GM23338 (cell line): ENCODE measurements around the gene MYCN. TPM values are rescaled to one million over a fixed set of nuclear protein-coding genes. Genes with fewer than 3 reads are reported as not detected.

ENCODE experiments used
- ATAC-seq: fragments of 200-7000 bp; cut with Tn5 transposase; 3 replicates; pipeline ENCODE4 v1.9.1; 2020
- DNase-seq: peaks from one replicate; pipeline ENCODE4 v3.0.0-alpha.2; 2015; ENCODE audit warnings: low spot score
- H2AFZ ChIP-seq: fragments of 200-600 bp; sonication (generic); 2 replicates; pipeline ENCODE4 v1.8.0; 2016; ENCODE audit warnings: antibody characterized with exemption, mild to moderate bottlenecking, moderate library complexity
- H3F3A ChIP-seq: fragments of 200-600 bp; sonication (generic); replicated peaks from 2 replicates; pipeline ENCODE4 v1.8.0; 2017; ENCODE audit warnings: antibody characterized with exemption, mixed run types, low read depth
- H3K27ac ChIP-seq: fragments of 200-600 bp; sonication (generic); 2 replicates; pipeline ENCODE4 v1.6.1; 2016; ENCODE audit warnings: low read depth
- H3K27me3 ChIP-seq: fragments of 200-600 bp; sonication (generic); 2 replicates; pipeline ENCODE4 v1.8.0; 2016; ENCODE audit warnings: mild to moderate bottlenecking, mixed run types, moderate library complexity; ENCODE audit not compliant: insufficient read depth
- H3K36me3 ChIP-seq: fragments of 200-600 bp; sonication (generic); 2 replicates; pipeline ENCODE4 v1.8.0; 2016; ENCODE audit warnings: mild to moderate bottlenecking; ENCODE audit not compliant: insufficient read depth
- H3K4me1 ChIP-seq: fragments of 200-600 bp; sonication (generic); 2 replicates; pipeline ENCODE4 v1.8.0; 2016; ENCODE audit warnings: mild to moderate bottlenecking, moderate library complexity; ENCODE audit not compliant: insufficient read depth
- H3K4me2 ChIP-seq: fragments of 200-600 bp; sonication (generic); 2 replicates; pipeline ENCODE4 v1.7.1; 2017; ENCODE audit warnings: mixed run types
- H3K4me3 ChIP-seq: fragments of 200-600 bp; sonication (generic); 2 replicates; pipeline ENCODE4 v1.6.1; 2016; ENCODE audit warnings: mixed run types
- H3K79me2 ChIP-seq: fragments of 200-600 bp; sonication (generic); replicated peaks from 2 replicates; pipeline ENCODE4 v1.8.0; 2017; ENCODE audit warnings: mild to moderate bottlenecking; ENCODE audit not compliant: insufficient read depth
- H3K9me2 ChIP-seq: fragments of 200-600 bp; sonication (generic); 2 replicates; pipeline ENCODE4 v1.8.0; 2017; ENCODE audit not compliant: insufficient read depth
- H4K20me1 ChIP-seq: fragments of 200-600 bp; sonication (generic); replicated peaks from 2 replicates; pipeline ENCODE4 v1.8.0; 2017; ENCODE audit warnings: mild to moderate bottlenecking; ENCODE audit not compliant: insufficient read depth
- H3K27ac Mint-ChIP-seq: 2 replicates; pipeline ENCODE4 v1.8.0; 2020; ENCODE audit warnings: inconsistent platforms, mild to moderate bottlenecking, moderate library complexity, mixed read lengths
- H3K27me3 Mint-ChIP-seq: 3 replicates; pipeline ENCODE4 v1.8.0; 2022; ENCODE audit warnings: low read depth, mild to moderate bottlenecking, moderate library complexity, mixed read lengths, inconsistent platforms; ENCODE audit not compliant: insufficient read depth, poor library complexity
- H3K36me3 Mint-ChIP-seq: 3 replicates; pipeline ENCODE4 v1.8.0; 2021; ENCODE audit warnings: low read depth, mild to moderate bottlenecking, inconsistent platforms, moderate library complexity, mixed read lengths
- H3K4me1 Mint-ChIP-seq: 3 replicates; pipeline ENCODE4 v1.8.0; 2020; ENCODE audit warnings: mild to moderate bottlenecking, inconsistent platforms, mixed read lengths
- H3K4me3 Mint-ChIP-seq: 3 replicates; pipeline ENCODE4 v1.8.0; 2021; ENCODE audit warnings: moderate library complexity, mild to moderate bottlenecking, inconsistent platforms, mixed read lengths
- H3K9me3 Mint-ChIP-seq: 3 replicates; pipeline ENCODE4 v1.8.0; 2020; ENCODE audit warnings: moderate library complexity, mild to moderate bottlenecking, inconsistent platforms, mixed read lengths
- CREB1 ChIP-seq: fragments of 250-450 bp; sonication (Bioruptor Pico); IDR thresholded peaks from 2 replicates; pipeline ENCODE4 v1.5.0; 2020; ENCODE audit warnings: low read depth, mild to moderate bottlenecking, moderate library complexity
- EZH2 ChIP-seq: fragments of 200-600 bp; sonication (generic); IDR thresholded peaks from one replicate; pipeline ENCODE4 v1.8.0; 2017; ENCODE audit warnings: antibody characterized with exemption, mild to moderate bottlenecking, low read depth; ENCODE audit not compliant: unreplicated experiment
- EZH2phosphoT487 ChIP-seq: fragments of 200-600 bp; sonication (generic); IDR thresholded peaks from one replicate; pipeline ENCODE4 v1.8.1; 2018; ENCODE audit warnings: antibody characterized with exemption; ENCODE audit not compliant: unreplicated experiment
- JUNB ChIP-seq: IDR thresholded peaks from one replicate; pipeline ENCODE4 v1.6.1; 2016; ENCODE audit warnings: antibody characterized with exemption; ENCODE audit not compliant: unreplicated experiment
- NANOG ChIP-seq: IDR thresholded peaks from 2 replicates; pipeline ENCODE4 v1.6.1; 2016; ENCODE audit warnings: antibody characterized with exemption, borderline replicate concordance
- POLR2AphosphoS5 ChIP-seq: IDR thresholded peaks from 2 replicates; pipeline ENCODE4 v1.6.1; 2016; ENCODE audit warnings: antibody characterized with exemption, low read depth
- STAT1 ChIP-seq: IDR thresholded peaks from one replicate; pipeline ENCODE4 v1.6.1; 2016; ENCODE audit warnings: antibody characterized with exemption; ENCODE audit not compliant: unreplicated experiment
- ZNF114 ChIP-seq: fragments of 250-450 bp; sonication (Bioruptor Pico); IDR thresholded peaks from 2 replicates; pipeline ENCODE4 v1.5.0; 2020; ENCODE audit warnings: mild to moderate bottlenecking, moderate library complexity
- ZNF331 ChIP-seq: fragments of 250-450 bp; sonication (Bioruptor Pico); IDR thresholded peaks from 2 replicates; pipeline ENCODE4 v1.5.0; 2020; ENCODE audit warnings: low read depth, mild to moderate bottlenecking, moderate library complexity
- polyA plus RNA-seq: library from polyadenylated mRNA; unstranded; fragments of >200 nt; fragmentation: Nextera tagmentation; extraction: Ambion mirVana; gene quantifications from 2 replicates; pipeline ENCODE4 v1.2.1, GENCODE V29; 2016
- total RNA-seq: library from RNA; depleted of rRNA; stranded (reverse); fragments of >200 nt; shearing (Covaris generic); gene quantifications from 2 replicates; pipeline ENCODE4 v1.2.3, GENCODE V29; 2014
- TF ChIP-seq, protein P1 (sequence below): fragments of 250-450 bp; sonication (Bioruptor Pico); IDR thresholded peaks from 2 replicates; pipeline ENCODE4 v1.5.0; 2020; ENCODE audit warnings: mild to moderate bottlenecking, moderate library complexity
- TF ChIP-seq, protein P2 (sequence below): IDR thresholded peaks from one replicate; pipeline ENCODE4 v1.6.1; 2018; ENCODE audit warnings: antibody characterized with exemption; ENCODE audit not compliant: unreplicated experiment
- TF ChIP-seq, protein P3 (sequence below): IDR thresholded peaks from 2 replicates; pipeline ENCODE4 v1.6.1; 2016; ENCODE audit warnings: antibody characterized with exemption

MYCN gene
- total and polyA plus RNA-seq, 2 experiments from 2014 or later = 50.8 to 145 TPM

- no peak overlapping the region for H2AFZ ChIP-seq
- no peak overlapping the region for H3K4me3 ChIP-seq
- no peaks in the 10 kb centered on the region for H3K79me2 ChIP-seq
- ATAC-seq (no peak), DNase-seq (no peak)
- no peaks in the 10 kb centered on the region for H3K9me2 ChIP-seq
- H3K4me1 ChIP-seq = peaks cover 11% of the 10 kb centered on the region
- H3K27me3 Mint-ChIP-seq = peaks cover 5% of the 10 kb centered on the region
- no peak overlapping the region for H3K4me3 Mint-ChIP-seq
- peaks cover 20% of the 10 kb centered on the region for H3K4me1 Mint-ChIP-seq
- H3F3A ChIP-seq = no peaks in the 10 kb centered on the region
- H4K20me1 ChIP-seq = no peaks in the 10 kb centered on the region
- no peak overlapping the region for H3K27ac Mint-ChIP-seq
- TF ChIP-seq STAT1 (no peak), JUNB (no peak), NANOG (no peak), ZNF331 (CRISPR knock-in tag) (no peak), CREB1 (CRISPR knock-in tag) (no peak), POLR2AphosphoS5 (no peak), EZH2phosphoT487 (no peak), EZH2 (no peak), ZNF114 (CRISPR knock-in tag) (no peak)
- TF ChIP-seq, protein P1, sequence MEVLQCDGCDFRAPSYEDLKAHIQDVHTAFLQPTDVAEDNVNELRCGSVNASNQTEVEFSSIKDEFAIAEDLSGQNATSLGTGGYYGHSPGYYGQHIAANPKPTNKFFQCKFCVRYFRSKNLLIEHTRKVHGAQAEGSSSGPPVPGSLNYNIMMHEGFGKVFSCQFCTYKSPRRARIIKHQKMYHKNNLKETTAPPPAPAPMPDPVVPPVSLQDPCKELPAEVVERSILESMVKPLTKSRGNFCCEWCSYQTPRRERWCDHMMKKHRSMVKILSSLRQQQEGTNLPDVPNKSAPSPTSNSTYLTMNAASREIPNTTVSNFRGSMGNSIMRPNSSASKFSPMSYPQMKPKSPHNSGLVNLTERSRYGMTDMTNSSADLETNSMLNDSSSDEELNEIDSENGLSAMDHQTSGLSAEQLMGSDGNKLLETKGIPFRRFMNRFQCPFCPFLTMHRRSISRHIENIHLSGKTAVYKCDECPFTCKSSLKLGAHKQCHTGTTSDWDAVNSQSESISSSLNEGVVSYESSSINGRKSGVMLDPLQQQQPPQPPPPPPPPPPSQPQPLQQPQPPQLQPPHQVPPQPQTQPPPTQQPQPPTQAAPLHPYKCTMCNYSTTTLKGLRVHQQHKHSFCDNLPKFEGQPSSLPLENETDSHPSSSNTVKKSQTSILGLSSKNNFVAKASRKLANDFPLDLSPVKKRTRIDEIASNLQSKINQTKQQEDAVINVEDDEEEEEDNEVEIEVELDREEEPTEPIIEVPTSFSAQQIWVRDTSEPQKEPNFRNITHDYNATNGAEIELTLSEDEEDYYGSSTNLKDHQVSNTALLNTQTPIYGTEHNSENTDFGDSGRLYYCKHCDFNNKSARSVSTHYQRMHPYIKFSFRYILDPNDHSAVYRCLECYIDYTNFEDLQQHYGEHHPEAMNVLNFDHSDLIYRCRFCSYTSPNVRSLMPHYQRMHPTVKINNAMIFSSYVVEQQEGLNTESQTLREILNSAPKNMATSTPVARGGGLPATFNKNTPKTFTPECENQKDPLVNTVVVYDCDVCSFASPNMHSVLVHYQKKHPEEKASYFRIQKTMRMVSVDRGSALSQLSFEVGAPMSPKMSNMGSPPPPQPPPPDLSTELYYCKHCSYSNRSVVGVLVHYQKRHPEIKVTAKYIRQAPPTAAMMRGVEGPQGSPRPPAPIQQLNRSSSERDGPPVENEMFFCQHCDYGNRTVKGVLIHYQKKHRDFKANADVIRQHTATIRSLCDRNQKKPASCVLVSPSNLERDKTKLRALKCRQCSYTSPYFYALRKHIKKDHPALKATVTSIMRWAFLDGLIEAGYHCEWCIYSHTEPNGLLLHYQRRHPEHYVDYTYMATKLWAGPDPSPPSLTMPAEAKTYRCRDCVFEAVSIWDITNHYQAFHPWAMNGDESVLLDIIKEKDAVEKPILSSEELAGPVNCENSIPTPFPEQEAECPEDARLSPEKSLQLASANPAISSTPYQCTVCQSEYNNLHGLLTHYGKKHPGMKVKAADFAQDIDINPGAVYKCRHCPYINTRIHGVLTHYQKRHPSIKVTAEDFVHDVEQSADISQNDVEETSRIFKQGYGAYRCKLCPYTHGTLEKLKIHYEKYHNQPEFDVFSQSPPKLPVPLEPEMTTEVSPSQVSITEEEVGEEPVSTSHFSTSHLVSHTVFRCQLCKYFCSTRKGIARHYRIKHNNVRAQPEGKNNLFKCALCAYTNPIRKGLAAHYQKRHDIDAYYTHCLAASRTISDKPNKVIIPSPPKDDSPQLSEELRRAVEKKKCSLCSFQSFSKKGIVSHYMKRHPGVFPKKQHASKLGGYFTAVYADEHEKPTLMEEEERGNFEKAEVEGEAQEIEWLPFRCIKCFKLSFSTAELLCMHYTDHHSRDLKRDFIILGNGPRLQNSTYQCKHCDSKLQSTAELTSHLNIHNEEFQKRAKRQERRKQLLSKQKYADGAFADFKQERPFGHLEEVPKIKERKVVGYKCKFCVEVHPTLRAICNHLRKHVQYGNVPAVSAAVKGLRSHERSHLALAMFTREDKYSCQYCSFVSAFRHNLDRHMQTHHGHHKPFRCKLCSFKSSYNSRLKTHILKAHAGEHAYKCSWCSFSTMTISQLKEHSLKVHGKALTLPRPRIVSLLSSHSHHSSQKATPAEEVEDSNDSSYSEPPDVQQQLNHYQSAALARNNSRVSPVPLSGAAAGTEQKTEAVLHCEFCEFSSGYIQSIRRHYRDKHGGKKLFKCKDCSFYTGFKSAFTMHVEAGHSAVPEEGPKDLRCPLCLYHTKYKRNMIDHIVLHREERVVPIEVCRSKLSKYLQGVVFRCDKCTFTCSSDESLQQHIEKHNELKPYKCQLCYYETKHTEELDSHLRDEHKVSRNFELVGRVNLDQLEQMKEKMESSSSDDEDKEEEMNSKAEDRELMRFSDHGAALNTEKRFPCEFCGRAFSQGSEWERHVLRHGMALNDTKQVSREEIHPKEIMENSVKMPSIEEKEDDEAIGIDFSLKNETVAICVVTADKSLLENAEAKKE (CRISPR knock-in tag) = no peak
- TF ChIP-seq, protein P2, sequence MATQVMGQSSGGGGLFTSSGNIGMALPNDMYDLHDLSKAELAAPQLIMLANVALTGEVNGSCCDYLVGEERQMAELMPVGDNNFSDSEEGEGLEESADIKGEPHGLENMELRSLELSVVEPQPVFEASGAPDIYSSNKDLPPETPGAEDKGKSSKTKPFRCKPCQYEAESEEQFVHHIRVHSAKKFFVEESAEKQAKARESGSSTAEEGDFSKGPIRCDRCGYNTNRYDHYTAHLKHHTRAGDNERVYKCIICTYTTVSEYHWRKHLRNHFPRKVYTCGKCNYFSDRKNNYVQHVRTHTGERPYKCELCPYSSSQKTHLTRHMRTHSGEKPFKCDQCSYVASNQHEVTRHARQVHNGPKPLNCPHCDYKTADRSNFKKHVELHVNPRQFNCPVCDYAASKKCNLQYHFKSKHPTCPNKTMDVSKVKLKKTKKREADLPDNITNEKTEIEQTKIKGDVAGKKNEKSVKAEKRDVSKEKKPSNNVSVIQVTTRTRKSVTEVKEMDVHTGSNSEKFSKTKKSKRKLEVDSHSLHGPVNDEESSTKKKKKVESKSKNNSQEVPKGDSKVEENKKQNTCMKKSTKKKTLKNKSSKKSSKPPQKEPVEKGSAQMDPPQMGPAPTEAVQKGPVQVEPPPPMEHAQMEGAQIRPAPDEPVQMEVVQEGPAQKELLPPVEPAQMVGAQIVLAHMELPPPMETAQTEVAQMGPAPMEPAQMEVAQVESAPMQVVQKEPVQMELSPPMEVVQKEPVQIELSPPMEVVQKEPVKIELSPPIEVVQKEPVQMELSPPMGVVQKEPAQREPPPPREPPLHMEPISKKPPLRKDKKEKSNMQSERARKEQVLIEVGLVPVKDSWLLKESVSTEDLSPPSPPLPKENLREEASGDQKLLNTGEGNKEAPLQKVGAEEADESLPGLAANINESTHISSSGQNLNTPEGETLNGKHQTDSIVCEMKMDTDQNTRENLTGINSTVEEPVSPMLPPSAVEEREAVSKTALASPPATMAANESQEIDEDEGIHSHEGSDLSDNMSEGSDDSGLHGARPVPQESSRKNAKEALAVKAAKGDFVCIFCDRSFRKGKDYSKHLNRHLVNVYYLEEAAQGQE = no peak
- TF ChIP-seq, protein P3, sequence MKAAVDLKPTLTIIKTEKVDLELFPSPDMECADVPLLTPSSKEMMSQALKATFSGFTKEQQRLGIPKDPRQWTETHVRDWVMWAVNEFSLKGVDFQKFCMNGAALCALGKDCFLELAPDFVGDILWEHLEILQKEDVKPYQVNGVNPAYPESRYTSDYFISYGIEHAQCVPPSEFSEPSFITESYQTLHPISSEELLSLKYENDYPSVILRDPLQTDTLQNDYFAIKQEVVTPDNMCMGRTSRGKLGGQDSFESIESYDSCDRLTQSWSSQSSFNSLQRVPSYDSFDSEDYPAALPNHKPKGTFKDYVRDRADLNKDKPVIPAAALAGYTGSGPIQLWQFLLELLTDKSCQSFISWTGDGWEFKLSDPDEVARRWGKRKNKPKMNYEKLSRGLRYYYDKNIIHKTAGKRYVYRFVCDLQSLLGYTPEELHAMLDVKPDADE = no peak
- H3K27ac ChIP-seq = no peak overlapping the region
- no peaks in the 10 kb centered on the region for H3K27me3 ChIP-seq
- H3K36me3 ChIP-seq = no peaks in the 10 kb centered on the region
- H3K4me2 ChIP-seq = no peak overlapping the region
- no peaks in the 10 kb centered on the region; the same call in 2 of the 3 replicates for H3K9me3 Mint-ChIP-seq
- no peaks in the 10 kb centered on the region; the same call in 2 of the 3 replicates for H3K36me3 Mint-ChIP-seq
Measured at GRCh38 chr2:15995603-15996002, 55.3 kb downstream of the MYCN start.
